Left lung (tissue), 10 donors: Measurements from ENCODE around the gene NFIC. TPM values are rescaled to one million over a fixed set of nuclear protein-coding genes. Genes with fewer than 3 reads are reported as not detected.

Source experiments
- ATAC-seq: fragments of 200-7000 bp; cut with Tn5 transposase; one replicate; pipeline ENCODE4 v1.9.1; 2020; ENCODE audit warnings: moderate library complexity
- DNase-seq, 4 donors: peaks; one replicate each; pipeline ENCODE4 v3.0.0-alpha.2; 2013 to 2020
- H3K27ac ChIP-seq, 2 donors: fragments of 200-600 bp; sonication (generic) in 1 of 2; one replicate each; pipeline versions ENCODE4 v1.5.0 to v1.8.0; 2020 to 2021
- H3K27me3 ChIP-seq, 2 donors: fragments of 200-600 bp; sonication (generic) in 1 of 2; one replicate each; pipeline versions ENCODE4 v1.5.0 to v1.8.0; 2020 to 2021
- H3K36me3 ChIP-seq, 2 donors: fragments of 200-600 bp; sonication (generic) in 1 of 2; one replicate each; pipeline versions ENCODE4 v1.5.0 to v1.8.0; 2020 to 2021
- H3K4me1 ChIP-seq, 2 donors: fragments of 200-600 bp; one replicate each; pipeline ENCODE4 v1.8.0; 2021
- H3K4me3 ChIP-seq, 2 donors: fragments of 200-600 bp; sonication (generic) in 1 of 2; one replicate each; pipeline versions ENCODE4 v1.5.0 to v1.8.0; 2020 to 2021; ENCODE audit warnings: mild to moderate bottlenecking in 1 of 2
- H3K9me3 ChIP-seq, 2 donors: fragments of 200-600 bp; sonication (generic) in 1 of 2; one replicate each; pipeline versions ENCODE4 v1.5.0 to v1.8.0; 2020 to 2021
- CTCF ChIP-seq, 2 donors: fragments of 200-600 bp; sonication (generic) in 1 of 2; IDR thresholded peaks; one replicate each; pipeline versions ENCODE4 v1.5.0 to v1.8.0; 2021; ENCODE audit warnings: antibody characterized with exemption in 2 of 2
- intact Hi-C, 2 donors: fragments of 100-400 bp; cut with DNase I; formaldehyde crosslinking; loops; one replicate each; pipeline versions ENCODE4 v1.11.2 to v1.14.2; 2022
- polyA plus RNA-seq, 6 donors: library from polyadenylated mRNA; unstranded; fragments of 120-200 nt; gene quantifications; one replicate each; pipeline ENCODE4 v1.2.1, GENCODE V29; 2013; ENCODE audit not compliant: insufficient read length in 6 of 6
- total RNA-seq, 2 donors: library from RNA; stranded (reverse); fragmentation: NEBNext Ultra II Directional; extraction: Animal tissue kit (Norgen Biotek cat#: 25700); gene quantifications; one replicate each; pipeline ENCODE4 v1.2.1, GENCODE V29; 2021
- donor health status: DM: no; HTN: yes; CAD: no.
- donor health status: DM: no; HTN: no; CAD: no.

Gene NFIC
- total and polyA plus RNA-seq, 8 donors: 37.2 to 163 (median 55.7) TPM

- Histone ChIP-seq H3K4me1 (peaks cover 6 to 38% of the 10 kb centered on the region in 2 donors), H3K36me3 (peaks cover 0 to 87% of the 10 kb centered on the region in 2 donors), H3K27me3 (no peaks in the 10 kb centered on the region), H3K4me3 (no peak overlapping the region), H3K27ac (no peak overlapping the region), H3K9me3 (no peaks in the 10 kb centered on the region)
- TF ChIP-seq CTCF (IDR thresholded peaks at IDR 0.05): peak; percentile 39 to 44
- DNase-seq: peak in 1 of 4 donors; percentile 81
- peak; percentile 49 for ATAC-seq
- intact Hi-C loops: no loop called here
Observed at GRCh38 chr19:3440082-3440481, 73.7 kb downstream of the NFIC start.

- no peak overlapping the region for H3K4me3 ChIP-seq
- peaks cover 0 to 87% of the 10 kb centered on the region in 2 donors for H3K36me3 ChIP-seq
- intact Hi-C loops: no loop called here
- H3K9me3 ChIP-seq: no peaks in the 10 kb centered on the region
- peak overlapping the region in 1 of 2 donors; percentile 39 for H3K27ac ChIP-seq
- ATAC-seq (no peak), DNase-seq (peak in 1 of 4 donors; percentile 58)
- no peaks in the 10 kb centered on the region for H3K27me3 ChIP-seq
- TF ChIP-seq CTCF (IDR thresholded peaks at IDR 0.05): no peak
- H3K4me1 ChIP-seq: peaks cover 0 to 42% of the 10 kb centered on the region in 2 donors
Observed at GRCh38 chr19:3441089-3441985, 75.0 kb downstream of the NFIC start.

- Histone ChIP-seq H3K9me3 (no peaks in the 10 kb centered on the region), H3K4me1 (peaks cover 0 to 47% of the 10 kb centered on the region in 2 donors), H3K27me3 (no peaks in the 10 kb centered on the region), H3K27ac (peak overlapping the region in 1 of 2 donors; percentile 39), H3K36me3 (peaks cover 0 to 86% of the 10 kb centered on the region in 2 donors), H3K4me3 (no peak overlapping the region)
- intact Hi-C loops: no loop called here
- no peak for ATAC-seq
- peak in 1 of 4 donors; percentile 61 for DNase-seq
- no peak for TF ChIP-seq CTCF (IDR thresholded peaks at IDR 0.05)
Observed at GRCh38 chr19:3441986-3442329, 75.6 kb downstream of the NFIC start.

GRCh38 chr19:3442487-3443071 lies 76.2 kb downstream of the NFIC start:
- intact Hi-C loops: no loop called here
- no peak for ATAC-seq
- TF ChIP-seq CTCF (IDR thresholded peaks at IDR 0.05): no peak
- no peaks in the 10 kb centered on the region for H3K27me3 ChIP-seq
- peak in 1 of 4 donors; percentile 49 for DNase-seq
- no peak overlapping the region for H3K4me3 ChIP-seq
- H3K9me3 ChIP-seq: no peaks in the 10 kb centered on the region
- H3K36me3 ChIP-seq: peaks cover 0 to 85% of the 10 kb centered on the region in 2 donors
- H3K4me1 ChIP-seq: peaks cover 0 to 47% of the 10 kb centered on the region in 2 donors
- peak overlapping the region; percentile 39 to 58 for H3K27ac ChIP-seq
